AG09319 (cell line): ENCODE results near the gene USP37.

Source experiments
- DNase-seq: peaks from one replicate; pipeline ENCODE4 v3.0.0-alpha.2; 2010; ENCODE audit warnings: low read depth; ENCODE audit errors: extremely low read depth
- TF ChIP-seq, protein P1 (sequence below): IDR thresholded peaks from 2 replicates; pipeline ENCODE4 v1.5.1; 2011; ENCODE audit warnings: low read depth, mild to moderate bottlenecking, inconsistent platforms, low read length, moderate library complexity

USP37 gene

DNA sequence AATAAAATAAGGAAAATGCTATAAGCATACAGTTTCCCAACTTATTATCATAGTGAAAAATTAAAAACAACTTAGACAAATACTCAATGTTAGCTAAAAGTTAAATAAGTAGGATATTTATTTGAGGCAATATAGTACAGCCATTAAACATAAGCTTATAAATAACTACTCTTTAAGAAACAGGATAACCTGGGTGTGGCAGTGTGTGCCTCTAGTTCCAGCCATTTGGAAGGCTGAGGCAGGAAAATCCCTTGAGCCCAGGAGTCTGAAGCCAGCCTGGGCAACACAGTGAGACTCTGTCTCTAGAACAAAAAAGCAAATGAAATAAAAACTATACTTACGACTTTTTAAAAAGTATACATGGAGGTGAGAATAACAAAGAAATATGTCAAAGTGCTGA is 109.6 kb downstream of the USP37 start:
- DNase-seq, result no peak
- TF ChIP-seq, protein P1, sequence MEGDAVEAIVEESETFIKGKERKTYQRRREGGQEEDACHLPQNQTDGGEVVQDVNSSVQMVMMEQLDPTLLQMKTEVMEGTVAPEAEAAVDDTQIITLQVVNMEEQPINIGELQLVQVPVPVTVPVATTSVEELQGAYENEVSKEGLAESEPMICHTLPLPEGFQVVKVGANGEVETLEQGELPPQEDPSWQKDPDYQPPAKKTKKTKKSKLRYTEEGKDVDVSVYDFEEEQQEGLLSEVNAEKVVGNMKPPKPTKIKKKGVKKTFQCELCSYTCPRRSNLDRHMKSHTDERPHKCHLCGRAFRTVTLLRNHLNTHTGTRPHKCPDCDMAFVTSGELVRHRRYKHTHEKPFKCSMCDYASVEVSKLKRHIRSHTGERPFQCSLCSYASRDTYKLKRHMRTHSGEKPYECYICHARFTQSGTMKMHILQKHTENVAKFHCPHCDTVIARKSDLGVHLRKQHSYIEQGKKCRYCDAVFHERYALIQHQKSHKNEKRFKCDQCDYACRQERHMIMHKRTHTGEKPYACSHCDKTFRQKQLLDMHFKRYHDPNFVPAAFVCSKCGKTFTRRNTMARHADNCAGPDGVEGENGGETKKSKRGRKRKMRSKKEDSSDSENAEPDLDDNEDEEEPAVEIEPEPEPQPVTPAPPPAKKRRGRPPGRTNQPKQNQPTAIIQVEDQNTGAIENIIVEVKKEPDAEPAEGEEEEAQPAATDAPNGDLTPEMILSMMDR, result no peak

- TF ChIP-seq, protein P1, result no peak
- no peak for DNase-seq
These were observed 111.3 kb downstream of the USP37 start for GRCh38 chr2:218456849-218457248.

DNA sequence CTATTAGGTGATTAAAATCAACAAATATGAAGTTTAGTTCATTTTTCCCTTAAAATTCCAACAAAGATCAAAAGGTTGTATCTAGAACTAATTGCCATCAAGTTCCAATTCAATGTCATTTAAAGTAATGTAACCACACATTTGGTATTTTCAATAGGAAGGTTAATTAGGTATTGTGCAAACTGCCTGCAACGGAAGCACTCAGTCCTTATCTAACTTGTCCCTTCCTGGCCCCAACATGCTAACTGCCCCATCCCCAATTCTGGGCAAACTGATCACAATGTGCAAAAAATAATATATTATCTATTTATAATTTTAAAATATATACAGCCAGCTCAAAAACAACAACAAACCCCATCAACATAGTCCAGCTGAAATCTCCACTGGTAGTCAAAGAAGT is 116.1 kb downstream of the USP37 start:
- DNase-seq, result no peak
- TF ChIP-seq, protein P1, result no peak

DNA sequence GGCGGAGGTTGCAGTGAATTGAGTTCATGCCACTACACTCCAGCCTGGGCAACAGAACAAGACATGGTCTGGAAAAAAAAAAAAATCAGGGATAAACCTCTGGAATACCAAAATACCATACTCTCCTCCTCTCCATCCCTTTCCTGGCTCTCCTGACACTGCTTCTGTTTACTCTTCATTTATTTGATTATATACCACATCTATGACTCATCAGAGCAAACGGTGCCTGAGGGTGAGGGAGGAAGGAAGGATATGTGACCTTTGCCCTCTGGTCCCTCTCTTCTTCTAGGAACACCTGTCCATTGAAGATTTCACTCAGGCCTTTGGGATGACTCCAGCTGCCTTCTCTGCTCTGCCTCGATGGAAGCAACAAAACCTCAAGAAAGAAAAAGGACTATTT is 119.2 kb downstream of the USP37 start:
- TF ChIP-seq, protein P1, result no peak
- DNase-seq, result no peak

DNA sequence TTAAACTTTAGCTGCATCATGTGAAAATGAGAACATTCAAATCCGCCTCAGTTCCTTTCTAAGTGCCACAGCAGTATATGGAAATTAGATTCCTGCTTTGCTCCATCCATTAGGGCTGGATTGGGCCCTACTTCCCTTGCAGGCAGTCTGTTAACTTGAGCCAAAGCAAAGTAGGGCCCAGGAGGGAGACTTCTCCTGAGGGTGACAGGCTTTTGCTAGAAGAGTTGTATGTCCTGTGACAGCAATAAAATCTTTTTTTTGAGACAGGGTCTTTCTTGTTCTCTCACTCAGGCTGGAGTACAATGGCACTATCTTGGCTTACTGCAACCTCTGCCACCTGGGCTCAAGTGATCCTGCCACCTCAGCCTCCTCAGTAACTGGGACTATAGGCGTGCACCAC is 121.1 kb downstream of the USP37 start:
- no peak for DNase-seq
- TF ChIP-seq, protein P1, result no peak

DNA sequence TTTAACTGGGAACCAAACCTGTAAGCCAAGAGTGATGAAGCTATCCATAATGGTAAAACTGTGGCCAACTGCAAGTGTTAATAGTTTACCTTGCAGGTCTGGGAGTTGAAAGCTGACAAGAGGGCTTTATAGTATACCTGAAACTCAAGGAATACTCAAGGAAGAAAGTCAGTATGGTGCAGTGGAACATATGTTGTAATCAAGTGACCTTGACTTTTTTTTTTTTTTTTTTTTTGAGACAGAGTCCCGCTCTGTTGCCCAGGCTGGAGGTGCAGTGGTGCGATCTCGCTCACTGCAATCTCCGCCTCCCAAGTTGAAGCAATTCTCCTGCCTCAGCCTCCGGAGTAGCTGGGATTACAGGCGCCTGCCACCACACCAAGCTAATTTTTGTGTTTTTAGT is 121.6 kb downstream of the USP37 start:
- TF ChIP-seq, protein P1, result no peak
- DNase-seq, result no peak

DNA sequence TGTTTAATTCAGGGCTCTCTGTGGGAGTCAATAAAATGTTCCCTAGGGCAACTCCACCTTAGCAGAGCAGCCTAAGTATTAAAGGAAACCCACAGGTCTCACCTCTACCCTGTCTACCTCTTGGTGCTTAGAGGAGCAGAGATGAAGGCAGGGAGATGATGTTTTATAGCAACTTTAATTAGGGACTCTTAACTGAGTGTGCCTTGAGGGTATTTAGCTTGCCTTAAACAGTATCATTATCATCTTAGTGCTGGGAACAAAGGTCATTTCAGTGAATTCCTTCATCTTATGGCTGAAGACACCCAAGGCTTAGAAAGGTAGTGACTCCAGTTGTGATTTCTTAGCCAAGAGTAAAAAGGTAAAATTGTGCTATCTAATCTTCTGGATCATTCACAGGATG is 122.5 kb downstream of the USP37 start:
- DNase-seq, result no peak
- TF ChIP-seq, protein P1, result no peak
